ENCODE data around the gene LCE7A.

DNA sequence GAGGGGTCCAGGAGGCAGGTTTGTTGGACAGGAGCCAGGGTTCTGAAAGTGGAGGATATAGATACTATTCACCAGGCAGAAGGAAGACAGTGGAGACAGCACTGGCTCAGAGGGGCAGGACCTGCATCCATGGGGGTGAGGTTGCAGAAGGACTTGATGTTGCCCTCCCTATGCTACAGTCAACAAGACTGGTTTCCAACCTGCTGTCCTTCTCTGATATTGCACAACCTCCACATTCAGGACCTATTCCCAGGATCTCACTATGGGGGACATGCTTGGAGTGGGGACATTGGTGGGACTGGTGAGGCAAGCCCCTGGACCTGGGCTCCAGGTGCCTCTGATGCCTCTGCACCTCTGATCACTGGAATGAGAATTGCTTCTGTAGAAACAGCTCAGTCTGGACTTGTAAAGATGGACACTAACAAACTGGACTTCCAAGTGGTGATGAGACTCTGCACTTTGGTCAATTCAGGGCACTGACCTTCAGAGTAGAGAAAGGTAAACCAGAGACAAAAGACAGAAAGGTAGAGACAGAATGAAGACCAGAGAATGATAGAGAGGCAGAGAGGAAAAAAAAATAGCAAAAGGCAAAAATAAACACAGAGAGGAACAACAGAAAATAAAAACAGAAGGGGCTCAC, 19.9 kb downstream of the LCE7A start:
- TF ChIP-seq, protein P1, sequence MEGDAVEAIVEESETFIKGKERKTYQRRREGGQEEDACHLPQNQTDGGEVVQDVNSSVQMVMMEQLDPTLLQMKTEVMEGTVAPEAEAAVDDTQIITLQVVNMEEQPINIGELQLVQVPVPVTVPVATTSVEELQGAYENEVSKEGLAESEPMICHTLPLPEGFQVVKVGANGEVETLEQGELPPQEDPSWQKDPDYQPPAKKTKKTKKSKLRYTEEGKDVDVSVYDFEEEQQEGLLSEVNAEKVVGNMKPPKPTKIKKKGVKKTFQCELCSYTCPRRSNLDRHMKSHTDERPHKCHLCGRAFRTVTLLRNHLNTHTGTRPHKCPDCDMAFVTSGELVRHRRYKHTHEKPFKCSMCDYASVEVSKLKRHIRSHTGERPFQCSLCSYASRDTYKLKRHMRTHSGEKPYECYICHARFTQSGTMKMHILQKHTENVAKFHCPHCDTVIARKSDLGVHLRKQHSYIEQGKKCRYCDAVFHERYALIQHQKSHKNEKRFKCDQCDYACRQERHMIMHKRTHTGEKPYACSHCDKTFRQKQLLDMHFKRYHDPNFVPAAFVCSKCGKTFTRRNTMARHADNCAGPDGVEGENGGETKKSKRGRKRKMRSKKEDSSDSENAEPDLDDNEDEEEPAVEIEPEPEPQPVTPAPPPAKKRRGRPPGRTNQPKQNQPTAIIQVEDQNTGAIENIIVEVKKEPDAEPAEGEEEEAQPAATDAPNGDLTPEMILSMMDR (IDR thresholded peaks at IDR 0.05) = no peak
- no peak for TF ChIP-seq EZH2 (IDR thresholded peaks at IDR 0.05)

All from neural progenitor cell (in vitro differentiated cells).